Stimulated activated naive CD4-positive, alpha-beta T cell (primary cell): ENCODE results near the gene C15orf39.
"Not testable (repeated sequence)": the region's sequence is repeated elsewhere in the genome, so short reads cannot be mapped to it uniquely, and the experiment has no call there.

Experiments used
- DNase-seq, 6 experiments: peaks; one replicate each; lab custom pipeline; 2025; lab: John Stamatoyannopoulos, UW

Gene C15orf39

DNA sequence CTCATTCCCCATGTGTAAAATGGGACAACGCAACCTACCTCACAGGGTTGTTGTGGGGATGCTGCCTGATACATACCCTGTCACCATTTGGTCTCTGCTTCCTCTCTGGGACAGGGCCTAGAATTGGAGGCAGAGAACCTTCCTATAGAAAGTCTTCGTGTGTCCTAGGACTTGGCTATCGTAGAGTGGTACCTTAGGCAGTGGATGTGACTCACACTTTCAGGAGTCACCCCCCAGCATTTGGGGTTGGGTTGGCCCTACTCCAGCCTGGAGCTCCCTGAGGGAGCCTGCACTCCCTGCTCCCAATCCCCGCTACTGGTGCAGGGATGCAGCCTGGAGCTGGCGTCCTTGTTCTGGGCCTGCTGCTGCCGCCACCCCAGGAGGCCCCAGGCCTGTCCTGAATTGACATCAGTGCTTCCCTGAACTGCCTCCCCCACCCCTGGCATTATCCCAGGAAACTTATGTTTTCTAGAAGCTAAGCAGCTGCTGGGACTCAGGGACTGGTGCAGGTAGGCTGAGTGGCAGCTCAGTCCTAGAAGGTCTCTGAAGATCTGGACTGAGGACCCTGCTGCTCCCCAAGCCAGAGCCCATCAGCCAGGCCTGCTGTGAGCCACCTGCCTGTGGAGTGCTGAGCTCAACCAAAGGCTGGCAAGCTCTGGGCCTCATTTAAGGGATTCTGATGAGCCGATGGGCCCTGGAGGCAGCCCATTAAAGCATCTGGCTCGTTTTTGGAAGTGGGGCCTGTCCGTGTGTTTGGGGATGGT, 9.9 kb downstream of the C15orf39 start:
- no peak for DNase-seq

- DNase-seq: no peak
Observed at GRCh38 chr15:75212200-75212858, 10.6 kb downstream of the C15orf39 start.

DNA sequence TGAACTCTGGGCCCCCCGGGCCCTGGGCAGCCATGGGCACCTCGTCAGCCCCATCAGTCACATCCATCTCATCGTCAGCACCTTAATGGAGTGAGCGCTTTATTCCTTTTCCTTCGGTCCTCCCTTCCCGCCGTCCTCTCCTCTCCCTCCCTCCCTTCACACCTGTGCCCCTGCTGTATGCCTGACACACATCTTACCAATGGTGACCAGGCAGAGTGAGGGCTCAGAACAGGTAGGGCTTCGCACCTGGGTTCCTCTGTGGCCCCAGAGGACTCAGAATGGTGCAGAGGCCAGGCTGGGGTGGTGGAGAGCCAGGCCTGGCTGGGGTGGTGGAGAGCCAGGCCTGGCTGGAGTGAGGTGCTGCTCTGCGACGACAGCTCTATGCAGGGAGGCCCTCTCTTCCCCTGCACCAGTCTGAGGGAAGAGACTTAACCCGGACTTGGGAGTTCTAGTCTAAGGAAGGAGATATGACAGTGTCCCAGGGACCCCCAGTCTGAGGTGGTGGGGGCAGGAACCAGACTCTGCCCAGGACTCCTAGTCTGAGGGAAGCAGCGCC, 11.6 kb downstream of the C15orf39 start:
- DNase-seq: no peak

GRCh38 chr15:75213768-75214221, 12.1 kb downstream of the C15orf39 start:
- no peak for DNase-seq

GRCh38 chr15:75214293-75215096, 12.8 kb downstream of the C15orf39 start:
- DNase-seq: no peak

DNA sequence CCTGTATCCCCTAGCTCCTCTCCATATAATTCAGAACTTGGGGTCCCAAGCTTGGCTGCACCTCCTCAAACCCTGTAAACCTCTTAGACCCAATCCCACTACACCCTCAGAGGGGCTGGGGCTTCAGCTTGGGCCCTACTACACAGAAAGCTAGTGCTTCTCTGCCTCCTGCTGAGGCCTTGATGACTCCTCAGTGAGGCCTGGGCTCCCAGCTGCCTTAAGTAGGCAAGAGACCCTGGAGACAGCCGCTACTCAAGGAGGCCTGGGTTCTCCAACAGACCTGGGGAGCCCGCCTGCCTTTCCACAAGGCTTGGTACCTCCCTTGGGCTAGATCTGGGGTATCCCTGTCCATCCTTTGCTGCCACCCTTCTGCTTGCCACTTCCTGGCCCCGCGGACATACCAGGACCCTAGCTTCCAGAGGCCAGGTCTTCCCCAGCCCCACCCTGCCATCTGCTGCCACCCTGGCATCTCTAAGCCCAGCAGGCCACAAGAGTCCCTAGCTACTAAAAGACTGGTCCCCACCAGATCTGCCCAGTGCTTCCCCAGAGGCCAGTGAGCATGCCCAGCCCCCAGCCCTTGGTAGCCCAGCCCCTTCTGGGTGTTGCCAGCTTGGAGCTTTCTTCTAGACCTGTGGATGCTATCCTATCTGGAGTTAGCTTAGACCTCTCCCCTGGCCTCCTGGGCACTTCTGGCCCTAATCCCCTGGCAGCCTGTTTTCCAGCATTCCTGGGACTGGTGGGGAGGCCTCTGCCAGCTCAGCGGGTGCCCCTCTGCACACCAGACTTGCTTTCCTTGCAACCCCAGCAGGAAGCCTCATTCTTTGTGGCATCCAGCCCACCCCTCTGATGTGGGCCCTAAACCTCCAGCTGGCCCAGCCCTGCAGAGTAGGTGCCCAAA, 13.7 kb downstream of the C15orf39 start:
- no peak for DNase-seq

GRCh38 chr15:75217012-75217411, 15.3 kb downstream of the C15orf39 start:
- DNase-seq: no peak

DNA sequence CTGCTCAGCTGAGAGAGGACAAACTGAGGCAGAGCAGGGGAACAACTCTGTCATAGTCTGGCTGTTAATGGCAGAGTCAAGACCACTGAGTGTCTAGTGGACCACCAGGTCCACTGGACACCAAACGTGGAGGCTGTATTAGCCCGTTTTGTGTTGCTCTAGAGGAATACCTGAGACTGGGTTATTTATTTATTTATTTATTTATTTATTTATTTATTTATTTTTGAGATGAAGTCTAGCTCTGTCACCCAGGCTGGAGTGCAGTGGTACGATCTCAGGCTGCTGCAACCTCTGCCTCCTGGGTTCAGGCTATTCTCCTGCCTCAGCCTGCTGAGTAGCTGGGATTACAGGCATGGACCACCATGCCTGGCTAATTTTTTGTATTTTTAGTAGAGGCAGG, 15.9 kb downstream of the C15orf39 start:
- DNase-seq: not testable (repeated sequence)

DNA sequence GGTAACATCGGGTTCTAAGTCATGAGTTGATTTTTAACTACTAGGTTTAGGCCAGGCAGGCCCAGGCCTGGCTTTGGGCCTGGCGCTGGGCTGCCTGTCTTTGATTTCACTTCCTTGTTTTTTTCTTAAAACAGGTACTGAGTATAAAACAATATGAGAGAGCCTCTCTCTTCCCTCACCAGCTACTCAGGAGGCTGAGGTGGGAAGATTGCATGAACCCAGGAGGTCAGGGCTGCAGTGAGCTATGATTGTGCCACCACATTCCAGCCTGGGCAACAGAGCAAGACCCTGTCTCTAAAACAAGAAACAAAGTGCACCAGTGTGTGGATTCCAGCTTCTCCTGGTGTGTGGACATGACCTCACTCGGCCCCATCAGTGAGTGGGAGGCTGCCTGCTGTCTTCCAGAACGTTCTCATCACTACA, 17.8 kb downstream of the C15orf39 start:
- not testable (repeated sequence) for DNase-seq

GRCh38 chr15:75223688-75224087, 22.0 kb downstream of the C15orf39 start:
- DNase-seq: no peak

DNA sequence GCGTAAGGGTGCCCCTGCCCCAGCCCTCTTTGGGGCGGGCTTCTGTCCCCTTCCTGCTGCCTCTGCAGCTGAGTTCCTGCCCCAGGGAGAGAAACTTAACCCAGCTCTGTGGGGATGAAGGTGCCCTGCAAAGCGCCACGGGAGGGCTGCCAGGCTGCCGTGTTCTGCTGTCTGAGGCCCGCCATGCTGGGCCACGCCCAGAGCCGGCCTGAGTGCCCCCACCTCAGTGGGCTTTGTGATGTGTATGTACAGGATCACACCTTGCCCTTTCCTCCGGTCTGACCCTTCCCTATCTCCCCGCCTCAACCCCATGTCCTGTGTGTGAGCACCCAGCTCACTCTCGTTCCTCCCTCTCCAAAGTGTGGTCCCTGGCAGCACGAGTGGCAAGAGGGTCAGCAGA, 22.6 kb downstream of the C15orf39 start:
- no peak for DNase-seq

DNA sequence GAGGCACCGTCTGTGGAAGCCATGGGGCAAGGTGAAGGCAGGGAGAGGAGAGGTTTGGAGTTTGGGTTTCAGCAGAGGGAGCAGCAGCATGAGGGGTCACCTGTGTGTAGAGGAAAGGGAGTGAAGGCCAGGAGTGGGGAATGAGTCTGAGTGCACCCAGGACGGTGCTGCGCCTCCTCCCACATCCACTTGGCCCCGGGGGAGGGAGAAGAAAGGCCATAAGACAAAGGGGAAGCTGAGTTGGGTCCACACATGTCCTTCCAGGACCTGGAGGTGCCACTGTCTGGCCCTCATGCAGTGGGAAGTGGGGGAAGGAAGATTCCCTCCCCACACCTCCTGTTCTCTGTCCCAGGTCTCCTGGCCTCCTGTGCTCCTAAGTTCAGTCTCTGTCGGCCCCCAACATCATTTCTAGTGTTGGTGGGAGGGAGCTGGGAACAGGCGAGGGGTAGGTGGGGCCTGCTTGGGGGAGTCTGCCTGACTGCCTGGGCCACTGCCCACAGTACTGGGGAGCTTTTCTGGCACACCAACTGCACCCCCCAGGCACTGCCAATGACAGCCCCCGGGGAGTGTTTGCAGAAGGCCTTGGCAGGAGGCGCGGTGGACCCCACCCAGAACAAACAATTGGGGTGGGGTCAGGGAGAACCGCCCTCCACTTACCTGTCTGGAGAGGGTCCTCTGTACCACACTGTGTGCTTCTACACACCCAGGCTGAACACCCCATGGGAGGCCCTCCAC, 23.6 kb downstream of the C15orf39 start:
- DNase-seq: not testable (repeated sequence)

GRCh38 chr15:75225951-75226732, 24.5 kb downstream of the C15orf39 start:
- no peak for DNase-seq

GRCh38 chr15:75227112-75227511, 25.4 kb downstream of the C15orf39 start:
- not testable (repeated sequence) for DNase-seq

- DNase-seq: no peak
Observed at GRCh38 chr15:75227663-75228280, 26.1 kb downstream of the C15orf39 start.

DNA sequence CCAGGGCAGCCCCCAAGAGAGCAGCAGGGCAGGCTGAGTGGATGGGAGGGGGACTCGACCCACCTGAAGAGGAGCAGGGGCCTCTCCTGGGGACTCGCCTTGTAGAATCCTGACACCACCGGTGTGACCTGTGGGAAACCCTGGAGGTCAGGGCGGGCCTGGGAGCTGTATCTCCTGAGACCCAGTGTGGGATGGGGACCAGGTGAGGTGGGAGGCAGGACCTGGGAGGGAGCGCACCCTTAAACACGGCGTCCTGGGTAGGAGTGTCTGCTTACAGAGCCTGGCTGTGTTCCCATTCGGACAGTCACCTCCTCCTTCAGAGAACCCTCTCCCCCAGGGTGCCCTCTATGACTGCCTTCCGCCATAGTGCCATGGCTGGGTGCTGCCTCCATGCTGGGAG, 27.1 kb downstream of the C15orf39 start:
- DNase-seq: no peak

DNA sequence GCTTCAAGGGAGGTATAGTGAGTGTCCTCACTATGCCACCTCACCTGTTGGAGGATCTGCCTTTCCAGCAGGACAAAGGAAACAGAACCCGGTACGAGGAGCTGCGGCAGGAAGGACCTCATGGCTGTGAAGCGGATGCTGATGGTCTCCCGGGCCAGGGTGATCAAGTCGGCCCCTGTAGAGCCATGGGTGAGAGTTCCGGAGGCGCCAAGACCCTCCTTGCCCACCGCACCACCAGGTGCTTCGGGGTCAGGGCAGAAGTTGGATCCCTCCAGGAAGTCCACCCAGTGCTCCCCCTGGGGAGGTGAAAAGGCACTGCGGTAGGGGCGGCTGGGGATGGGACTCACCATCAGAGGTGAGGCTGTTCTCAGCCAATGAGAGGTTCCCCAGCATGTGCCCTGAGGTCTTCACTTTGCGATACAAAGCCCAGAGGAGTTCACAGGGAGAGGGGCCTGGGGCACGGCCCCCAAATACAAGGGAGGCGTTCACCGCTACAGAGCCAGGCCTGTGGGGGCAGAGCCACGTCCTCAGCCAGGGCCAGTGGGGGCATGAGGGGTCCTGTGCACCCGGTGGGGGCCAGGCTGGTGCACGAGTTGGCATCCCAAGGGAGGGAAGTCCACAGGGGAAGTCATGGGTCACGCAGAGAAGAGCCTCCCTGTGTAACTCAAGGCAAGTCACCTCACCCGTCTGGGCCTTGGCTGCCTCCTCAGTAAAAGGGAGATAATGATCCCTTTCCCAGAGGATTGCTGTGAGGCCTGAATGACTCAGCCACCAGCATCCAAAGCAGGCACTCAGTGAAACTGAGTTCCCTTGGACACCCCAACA, 27.7 kb downstream of the C15orf39 start:
- no peak for DNase-seq

GRCh38 chr15:75230016-75230343, 28.3 kb downstream of the C15orf39 start:
- DNase-seq: no peak
